Stomach (tissue), 9 donors: Measurements from ENCODE around the gene AUH. TPM values are rescaled to one million over a fixed set of nuclear protein-coding genes. Genes with fewer than 3 reads are reported as not detected.
A peak's percentile ranks its signal among the peaks of the same experiment; 100 is the strongest.

Source experiments
- DNase-seq, 2 donors: peaks; one replicate each; pipeline versions ENCODE4 v3.0.0 to v3.0.0-alpha.2; 2013 to 2019
- H3K27ac ChIP-seq, 5 donors: fragments of 200-600 bp in 4 of 5; sonication (generic) in 4 of 5; one replicate each; pipeline ENCODE4 v1.5.1; 2013 to 2019; ENCODE audit warnings: mild to moderate bottlenecking in 1 of 5, moderate library complexity in 1 of 5
- H3K27me3 ChIP-seq, 3 donors: fragments of 200-600 bp; sonication (generic); one replicate each; pipeline ENCODE4 v1.5.1; 2017 to 2019; ENCODE audit warnings: mixed run types in 1 of 3
- H3K36me3 ChIP-seq, 4 donors: fragments of 200-600 bp; sonication (generic); 1 replicate in 3 of 4; 2 replicates in 1 of 4; pipeline ENCODE4 v1.5.1; 2016 to 2019
- H3K4me1 ChIP-seq, 4 donors: fragments of 200-600 bp; sonication (generic); one replicate each; pipeline ENCODE4 v1.5.1; 2016 to 2019
- H3K4me3 ChIP-seq, 4 donors: fragments of 200-600 bp; sonication (generic) in 3 of 4; one replicate each; pipeline ENCODE4 v1.5.1; 2016 to 2019; ENCODE audit warnings: mild to moderate bottlenecking in 1 of 4
- H3K9me3 ChIP-seq, 4 donors: fragments of 200-600 bp; sonication (generic); one replicate each; pipeline ENCODE4 v1.5.1; 2016 to 2019
- CTCF ChIP-seq, 7 experiments: fragments of 450-650 bp in 4 of 7; fragments of 200-600 bp in 3 of 7; sonication (generic) in 3 of 7; IDR thresholded peaks; one replicate each; pipeline ENCODE4 v1.5.1; 2016 to 2019; ENCODE audit warnings: antibody characterized with exemption in 7 of 7, control low read depth in 2 of 7, mild to moderate bottlenecking in 1 of 7
- EP300 ChIP-seq: sonication (generic); formaldehyde crosslinking; IDR thresholded peaks from one replicate; pipeline ENCODE4 v1.6.1; 2017; ENCODE audit warnings: antibody characterized with exemption
- POLR2A ChIP-seq, 4 donors: fragments of 450-650 bp; IDR thresholded peaks; one replicate each; pipeline ENCODE4 v1.6.1; 2016; ENCODE audit warnings: antibody characterized with exemption in 4 of 4, control low read depth in 2 of 4, mild to moderate bottlenecking in 1 of 4, moderate library complexity in 1 of 4
- POLR2AphosphoS5 ChIP-seq, 3 donors: sonication (generic); formaldehyde crosslinking; IDR thresholded peaks; one replicate each; pipeline ENCODE4 v1.6.1; 2016; ENCODE audit warnings: antibody characterized with exemption in 3 of 3
- WGBS, 5 donors: extraction: QIAGEN DNeasy Blood & Tissue Kit in 3 of 5; methylation state at CpG; one replicate each; pipeline versions ENCODE4 v1.1.5 to v1.1.7; 2013 to 2018; 5-methylcytosine and 5-hydroxymethylcytosine counted together
- intact Hi-C: fragments of 100-400 bp; cut with DNase I; formaldehyde crosslinking; loops from one replicate; pipeline ENCODE4 v1.15.1; 2023; ENCODE audit warnings: low total_unique reads
- polyA plus RNA-seq, 3 donors: library from polyadenylated mRNA; stranded (reverse); fragments of 200-250 nt; gene quantifications; one replicate each; pipeline ENCODE4 v1.2.3, GENCODE V29; 2013
- total RNA-seq, 5 donors: library from RNA; depleted of rRNA; stranded (reverse); fragments of >200 nt; gene quantifications; one replicate each; pipeline versions ENCODE4 v1.1.0 to v1.2.3, GENCODE V29; 2014 to 2016
- donor health status: healthy with polysubstance abuse.
- donor health status: Bipolar disorder and iron deficiency.
- donor health status: healthy.

The AUH gene
- total and polyA plus RNA-seq, 8 donors, result 5.8 to 331 (median 24.5) TPM

- Histone ChIP-seq H3K4me1 (peaks cover 0 to 7% (median 2%) of the 10 kb centered on the region in 4 donors), H3K4me3 (no peak overlapping the region), H3K27ac (no peak overlapping the region), H3K9me3 (no peaks in the 10 kb centered on the region), H3K36me3 (no peaks in the 10 kb centered on the region), H3K27me3 (no peaks in the 10 kb centered on the region)
- TF ChIP-seq POLR2A (IDR thresholded peaks at IDR 0.05) (no peak), POLR2AphosphoS5 (IDR thresholded peaks at IDR 0.05) (no peak)
- no peak for DNase-seq
- intact Hi-C loops, result no loop called here
- WGBS, 5 donors, result 89 to 96% (median 92%) methylated on average over 3 of the region's 3 CpGs
These were observed 103.3 kb downstream of the AUH start for GRCh38 chr9:91258451-91258850.

GRCh38 chr9:91256235-91256634, 105.5 kb downstream of the AUH start:
- Histone ChIP-seq H3K4me1 (peaks cover 0 to 7% (median 2%) of the 10 kb centered on the region in 4 donors), H3K4me3 (no peak overlapping the region), H3K27me3 (no peaks in the 10 kb centered on the region), H3K36me3 (no peaks in the 10 kb centered on the region), H3K27ac (no peak overlapping the region), H3K9me3 (no peaks in the 10 kb centered on the region)
- DNase-seq, result no peak
- whole genome bisulfite sequencing, 5 donors, result 85 to 93% (median 89%) methylated on average over 3 of the region's 3 CpGs
- TF ChIP-seq CTCF (IDR thresholded peaks at IDR 0.05), result no peak
- intact Hi-C loops, result no loop called here

- no peaks in the 10 kb centered on the region for H3K9me3 ChIP-seq
- H3K4me1 ChIP-seq, result peaks cover 0 to 7% (median 2%) of the 10 kb centered on the region in 4 donors
- H3K27me3 ChIP-seq, result no peaks in the 10 kb centered on the region
- 54 to 72% (median 66%) methylated on average over 3 of the region's 3 CpGs for WGBS, 5 donors
- H3K36me3 ChIP-seq, result no peaks in the 10 kb centered on the region
- H3K27ac ChIP-seq, result no peak overlapping the region
- H3K4me3 ChIP-seq, result no peak overlapping the region
- TF ChIP-seq CTCF (IDR thresholded peaks at IDR 0.05) (no peak), POLR2A (IDR thresholded peaks at IDR 0.05) (no peak), POLR2AphosphoS5 (IDR thresholded peaks at IDR 0.05) (no peak), EP300 (no peak)
- intact Hi-C loops, result no loop called here
- no peak for DNase-seq
These were observed 106.4 kb downstream of the AUH start for GRCh38 chr9:91255327-91255726.

- peak in 1 of 2 donors; percentile 20 for DNase-seq
These were observed 108.2 kb downstream of the AUH start for GRCh38 chr9:91253488-91253887.

More at GRCh38 chr9:91253488-91253887, 108.2 kb downstream of the AUH start:
- WGBS, 5 donors, result 29 to 47% (median 31%) methylated on average over 1 of the region's 1 CpG
- H3K36me3 ChIP-seq, result no peaks in the 10 kb centered on the region
- no peaks in the 10 kb centered on the region for H3K9me3 ChIP-seq
- H3K27ac ChIP-seq, result no peak overlapping the region
- intact Hi-C loops, result no loop called here
- H3K4me3 ChIP-seq, result no peak overlapping the region
- H3K27me3 ChIP-seq, result no peaks in the 10 kb centered on the region
- peaks cover 0 to 7% (median 3%) of the 10 kb centered on the region in 4 donors for H3K4me1 ChIP-seq
- TF ChIP-seq EP300, result no peak
- no peak for TF ChIP-seq POLR2A (IDR thresholded peaks at IDR 0.05)
- no peak for TF ChIP-seq CTCF (IDR thresholded peaks at IDR 0.05)
- no peak for TF ChIP-seq POLR2AphosphoS5 (IDR thresholded peaks at IDR 0.05)
